ENCODE data around the gene PSMC3.

PSMC3 gene

GRCh38 chr11:47442514-47442913 lies 16.3 kb upstream of the PSMC3 start:
- Histone ChIP-seq H3K4me1 (ENCODE audit: insufficient read depth, low read length, severe bottlenecking) (peaks cover 15% of the 10 kb centered on the region), H3K9me3 (ENCODE audit: low read length) (no peaks in the 10 kb centered on the region), H3K4me3 (ENCODE audit: low read depth, low read length, poor library complexity, severe bottlenecking) (no peak overlapping the region), H3K79me2 (ENCODE audit: insufficient read depth, low read length) (no peaks in the 10 kb centered on the region), H2AFZ (ENCODE audit: low read length) (no peak overlapping the region), H4K20me1 (ENCODE audit: insufficient read depth, low read length) (no peaks in the 10 kb centered on the region), H3K9me2 (ENCODE audit: low read depth, low read length) (no peaks in the 10 kb centered on the region), H3K4me2 (ENCODE audit: low read length) (no peak overlapping the region), H3K27ac (ENCODE audit: low read depth, low read length, poor library complexity, severe bottlenecking) (no peak overlapping the region), H3K9ac (ENCODE audit: low read length) (no peak overlapping the region), H3K27me3 (ENCODE audit: insufficient read depth, low read length) (no peaks in the 10 kb centered on the region), H3K36me3 (ENCODE audit: insufficient read depth, low read length) (no peaks in the 10 kb centered on the region), H3F3A (ENCODE audit: insufficient read depth, low read length) (no peaks in the 10 kb centered on the region)
- TF ChIP-seq EZH2 (IDR thresholded peaks at IDR 0.05; ENCODE audit: borderline replicate concordance, low read length) (no peak), CTCF (IDR thresholded peaks at IDR 0.05; ENCODE audit: low read length) (no peak)

GRCh38 chr11:47441421-47441820 lies 15.2 kb upstream of the PSMC3 start:
- H3K4me1 ChIP-seq (ENCODE audit: insufficient read depth, low read length, severe bottlenecking): peaks cover 15% of the 10 kb centered on the region
- no peak for TF ChIP-seq CTCF (IDR thresholded peaks at IDR 0.05; ENCODE audit: low read length)
- TF ChIP-seq EZH2 (IDR thresholded peaks at IDR 0.05; ENCODE audit: borderline replicate concordance, low read length): no peak
- H3K79me2 ChIP-seq (ENCODE audit: insufficient read depth, low read length): no peaks in the 10 kb centered on the region
- H3K36me3 ChIP-seq (ENCODE audit: insufficient read depth, low read length): no peaks in the 10 kb centered on the region
- H3K9ac ChIP-seq (ENCODE audit: low read length): no peak overlapping the region
- no peak overlapping the region for H2AFZ ChIP-seq (ENCODE audit: low read length)
- no peak overlapping the region for H3K4me2 ChIP-seq (ENCODE audit: low read length)
- H3K27me3 ChIP-seq (ENCODE audit: insufficient read depth, low read length): no peaks in the 10 kb centered on the region
- no peaks in the 10 kb centered on the region for H3K9me2 ChIP-seq (ENCODE audit: low read depth, low read length)
- no peaks in the 10 kb centered on the region for H4K20me1 ChIP-seq (ENCODE audit: insufficient read depth, low read length)
- no peaks in the 10 kb centered on the region for H3F3A ChIP-seq (ENCODE audit: insufficient read depth, low read length)
- H3K4me3 ChIP-seq (ENCODE audit: low read depth, low read length, poor library complexity, severe bottlenecking): no peak overlapping the region
- no peaks in the 10 kb centered on the region for H3K9me3 ChIP-seq (ENCODE audit: low read length)
- H3K27ac ChIP-seq (ENCODE audit: low read depth, low read length, poor library complexity, severe bottlenecking): no peak overlapping the region

GRCh38 chr11:47440054-47440476 lies 13.8 kb upstream of the PSMC3 start:
- no peaks in the 10 kb centered on the region for H3K9me3 ChIP-seq (ENCODE audit: low read length)
- H4K20me1 ChIP-seq (ENCODE audit: insufficient read depth, low read length): no peaks in the 10 kb centered on the region
- no peaks in the 10 kb centered on the region for H3K27me3 ChIP-seq (ENCODE audit: insufficient read depth, low read length)
- H3K4me2 ChIP-seq (ENCODE audit: low read length): no peak overlapping the region
- H3K4me1 ChIP-seq (ENCODE audit: insufficient read depth, low read length, severe bottlenecking): peaks cover 15% of the 10 kb centered on the region
- no peaks in the 10 kb centered on the region for H3F3A ChIP-seq (ENCODE audit: insufficient read depth, low read length)
- no peak overlapping the region for H2AFZ ChIP-seq (ENCODE audit: low read length)
- no peak overlapping the region for H3K27ac ChIP-seq (ENCODE audit: low read depth, low read length, poor library complexity, severe bottlenecking)
- H3K9ac ChIP-seq (ENCODE audit: low read length): no peak overlapping the region
- no peaks in the 10 kb centered on the region for H3K36me3 ChIP-seq (ENCODE audit: insufficient read depth, low read length)
- H3K79me2 ChIP-seq (ENCODE audit: insufficient read depth, low read length): no peaks in the 10 kb centered on the region
- TF ChIP-seq CTCF (IDR thresholded peaks at IDR 0.05; ENCODE audit: low read length) (no peak), EZH2 (IDR thresholded peaks at IDR 0.05; ENCODE audit: borderline replicate concordance, low read length) (no peak)
- H3K9me2 ChIP-seq (ENCODE audit: low read depth, low read length): no peaks in the 10 kb centered on the region
- H3K4me3 ChIP-seq (ENCODE audit: low read depth, low read length, poor library complexity, severe bottlenecking): no peak overlapping the region
